Activated CD8-positive, alpha-beta T cell treated with anti-CD3 and anti-CD28 coated beads for 36 hours (primary cell): ENCODE results near the gene MFSD1. TPM values are rescaled to one million over a fixed set of nuclear protein-coding genes. Genes with fewer than 3 reads are reported as not detected.

Source experiments
- ATAC-seq: fragments of 200-7000 bp; cut with Tn5 transposase; one replicate; pipeline ENCODE4 v1.10.0; 2021; ENCODE audit warnings: mild to moderate bottlenecking, moderate library complexity
- CTCF ChIA-PET: fragments of 350-600 bp; sonication (Branson Sonifier 250); formaldehyde crosslinking; loops from one replicate; lab custom pipeline; 2021; ENCODE audit warnings: antibody characterized with exemption; lab: Charles Lee
- POLR2A ChIA-PET: fragments of 350-600 bp; sonication (Branson Sonifier 250); formaldehyde crosslinking; loops from one replicate; lab custom pipeline; 2021; ENCODE audit warnings: antibody characterized with exemption; lab: Charles Lee
- DNase-seq: peaks from one replicate; pipeline ENCODE4 v3.0.0-alpha.2; 2020
- H3K27ac Mint-ChIP-seq: one replicate; pipeline ENCODE4 v1.8.0; 2021; ENCODE audit warnings: mild to moderate bottlenecking, mixed read lengths
- H3K27me3 Mint-ChIP-seq: one replicate; pipeline ENCODE4 v1.8.0; 2021; ENCODE audit warnings: mixed read lengths
- H3K36me3 Mint-ChIP-seq: one replicate; pipeline ENCODE4 v1.8.0; 2021; ENCODE audit warnings: low read depth, mixed read lengths
- H3K4me1 Mint-ChIP-seq: one replicate; pipeline ENCODE4 v1.8.0; 2021; ENCODE audit warnings: low read depth, mixed read lengths
- H3K4me3 Mint-ChIP-seq: one replicate; pipeline ENCODE4 v1.8.0; 2021; ENCODE audit warnings: mild to moderate bottlenecking, moderate library complexity, mixed read lengths
- H3K9me3 Mint-ChIP-seq: one replicate; pipeline ENCODE4 v1.8.0; 2021; ENCODE audit warnings: mixed read lengths
- CTCF ChIP-seq: fragments of 200-600 bp; IDR thresholded peaks from one replicate; pipeline ENCODE4 v1.8.0; 2022; ENCODE audit warnings: antibody characterized with exemption, mild to moderate bottlenecking
- intact Hi-C: fragments of 100-400 bp; cut with micrococcal nuclease; formaldehyde crosslinking; loops from one replicate; pipeline ENCODE4 v1.10.0; 2022
- total RNA-seq, 2 experiments: library from RNA; stranded (reverse); gene quantifications; one replicate each; pipeline ENCODE4 v1.2.3, GENCODE V29; 2021

MFSD1 gene
- total RNA-seq, 2 experiments from 2014 or later, result 9.2 to 9.7 TPM

- intact Hi-C loops, result loop anchor here (5.0 kb wide), 1 partner anchor 137 kb away; no protein-coding TSS in a partner anchor
- peaks cover 3% of the 10 kb centered on the region for H3K4me1 Mint-ChIP-seq
- no peak for TF ChIP-seq CTCF
- ATAC-seq, result no peak
- H3K36me3 Mint-ChIP-seq, result no peaks in the 10 kb centered on the region
- no peak for DNase-seq
- no peak overlapping the region for H3K27ac Mint-ChIP-seq
- H3K4me3 Mint-ChIP-seq, result no peak overlapping the region
- ChIA-PET CTCF (interaction anchor here (1.0 to 3.9 kb wide), 10 partner anchors 9 to 72 kb away, joined by 3 to 35 read pairs (median 4); no protein-coding TSS in a partner anchor), POLR2A (no interaction called here)
- H3K9me3 Mint-ChIP-seq, result no peaks in the 10 kb centered on the region
- H3K27me3 Mint-ChIP-seq, result no peaks in the 10 kb centered on the region
These were observed 7.6 kb upstream of the MFSD1 start for GRCh38 chr3:158794206-158794605.

- peaks cover 3% of the 10 kb centered on the region for H3K4me1 Mint-ChIP-seq
- DNase-seq (no peak), ATAC-seq (peak; percentile 63)
- H3K27me3 Mint-ChIP-seq, result no peaks in the 10 kb centered on the region
- TF ChIP-seq CTCF, result peak; percentile 64
- POLR2A ChIA-PET, result no interaction called here
- H3K4me3 Mint-ChIP-seq, result no peak overlapping the region
- no peaks in the 10 kb centered on the region for H3K36me3 Mint-ChIP-seq
- CTCF ChIA-PET, result interaction anchor here (0.7 to 3.9 kb wide), 20 partner anchors 8 to 256 kb away, joined by 3 to 35 read pairs (median 4); no protein-coding TSS in a partner anchor
- H3K27ac Mint-ChIP-seq, result no peak overlapping the region
- intact Hi-C loops, result loop anchor here (5.0 kb wide), 1 partner anchor 138 kb away; no protein-coding TSS in a partner anchor
- H3K9me3 Mint-ChIP-seq, result no peaks in the 10 kb centered on the region
These were observed 6.8 kb upstream of the MFSD1 start for GRCh38 chr3:158794936-158795518.

GRCh38 chr3:158801201-158801600, 653 bp upstream of the MFSD1 start:
- H3K36me3 Mint-ChIP-seq, result peaks cover 5% of the 10 kb centered on the region
- DNase-seq (peak; percentile 4), ATAC-seq (no peak)
- H3K9me3 Mint-ChIP-seq, result no peaks in the 10 kb centered on the region
- intact Hi-C loops, result no loop called here
- no peak for TF ChIP-seq CTCF
- peak overlapping the region; percentile 83 for H3K4me3 Mint-ChIP-seq
- H3K27me3 Mint-ChIP-seq, result no peaks in the 10 kb centered on the region
- peaks cover 20% of the 10 kb centered on the region for H3K4me1 Mint-ChIP-seq
- POLR2A ChIA-PET, result interaction anchor here (0.7 to 2.5 kb wide), 3 partner anchors 10 to 156 kb away, joined by 4 to 15 read pairs (median 4); no protein-coding TSS in a partner anchor
- CTCF ChIA-PET, result interaction anchor here (0.9 to 3.9 kb wide), 9 partner anchors 8 to 157 kb away, joined by 3 to 31 read pairs (median 7); partner anchors contain the start of gene GFM1
- H3K27ac Mint-ChIP-seq, result peak overlapping the region; percentile 66

GRCh38 chr3:158802409-158803268, 785 bp downstream of the MFSD1 start:
- POLR2A ChIA-PET, result interaction anchor here (2.5 kb wide), 1 partner anchor 9 kb away, joined by 15 read pairs; no protein-coding TSS in a partner anchor
- peak overlapping the region; percentile 83 for H3K4me3 Mint-ChIP-seq
- H3K27ac Mint-ChIP-seq, result peak overlapping the region; percentile 49
- TF ChIP-seq CTCF, result no peak
- CTCF ChIA-PET, result interaction anchor here (0.7 to 3.9 kb wide), 11 partner anchors 8 to 158 kb away, joined by 3 to 31 read pairs (median 7); partner anchors contain the start of gene GFM1
- no peaks in the 10 kb centered on the region for H3K9me3 Mint-ChIP-seq
- DNase-seq (peak; percentile 28), ATAC-seq (no peak)
- H3K4me1 Mint-ChIP-seq, result peaks cover 20% of the 10 kb centered on the region
- no peaks in the 10 kb centered on the region for H3K27me3 Mint-ChIP-seq
- H3K36me3 Mint-ChIP-seq, result peaks cover 6% of the 10 kb centered on the region
- intact Hi-C loops, result no loop called here
